ENCODE data around the gene RNF220. TPM values are rescaled to one million over a fixed set of nuclear protein-coding genes. Genes with fewer than 3 reads are reported as not detected.
A peak's percentile ranks its signal among the peaks of the same experiment; 100 is the strongest.

RNF220 gene
- total and polyA plus RNA-seq, 9 of the 15 experiments (the other 6 are each of a cell fraction or from before 2014, with no cell fraction given): 5.1 to 117 (median 66.9) TPM

- TF ChIP-seq L3MBTL2 (IDR thresholded peaks at IDR 0.05): peak; percentile 61; the same call in 1 of the 2 replicates
- TF ChIP-seq, protein P1, sequence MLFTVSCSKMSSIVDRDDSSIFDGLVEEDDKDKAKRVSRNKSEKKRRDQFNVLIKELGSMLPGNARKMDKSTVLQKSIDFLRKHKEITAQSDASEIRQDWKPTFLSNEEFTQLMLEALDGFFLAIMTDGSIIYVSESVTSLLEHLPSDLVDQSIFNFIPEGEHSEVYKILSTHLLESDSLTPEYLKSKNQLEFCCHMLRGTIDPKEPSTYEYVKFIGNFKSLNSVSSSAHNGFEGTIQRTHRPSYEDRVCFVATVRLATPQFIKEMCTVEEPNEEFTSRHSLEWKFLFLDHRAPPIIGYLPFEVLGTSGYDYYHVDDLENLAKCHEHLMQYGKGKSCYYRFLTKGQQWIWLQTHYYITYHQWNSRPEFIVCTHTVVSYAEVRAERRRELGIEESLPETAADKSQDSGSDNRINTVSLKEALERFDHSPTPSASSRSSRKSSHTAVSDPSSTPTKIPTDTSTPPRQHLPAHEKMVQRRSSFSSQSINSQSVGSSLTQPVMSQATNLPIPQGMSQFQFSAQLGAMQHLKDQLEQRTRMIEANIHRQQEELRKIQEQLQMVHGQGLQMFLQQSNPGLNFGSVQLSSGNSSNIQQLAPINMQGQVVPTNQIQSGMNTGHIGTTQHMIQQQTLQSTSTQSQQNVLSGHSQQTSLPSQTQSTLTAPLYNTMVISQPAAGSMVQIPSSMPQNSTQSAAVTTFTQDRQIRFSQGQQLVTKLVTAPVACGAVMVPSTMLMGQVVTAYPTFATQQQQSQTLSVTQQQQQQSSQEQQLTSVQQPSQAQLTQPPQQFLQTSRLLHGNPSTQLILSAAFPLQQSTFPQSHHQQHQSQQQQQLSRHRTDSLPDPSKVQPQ (CRISPR knock-in tag; IDR thresholded peaks at IDR 0.05; ENCODE audit: borderline replicate concordance): no peak
- TF ChIP-seq COPS2 (conservative IDR thresholded peaks at IDR 0.05): no peak
- peak; percentile 79 for TF ChIP-seq POLR2B (IDR thresholded peaks at IDR 0.05; ENCODE audit: low read depth, partially characterized antibody)
- TF ChIP-seq HDAC3 (IDR thresholded peaks at IDR 0.05; ENCODE audit: borderline replicate concordance, partially characterized antibody): no peak
- no peak for TF ChIP-seq ADNP (tag; IDR thresholded peaks at IDR 0.05)
- no peak for TF ChIP-seq ZC3H11A (IDR thresholded peaks at IDR 0.05; ENCODE audit: low read depth, low read length)
- TF ChIP-seq SMAD1 (IDR thresholded peaks at IDR 0.05; ENCODE audit: low read depth, low read length, partially characterized antibody): no peak
- no peak for TF ChIP-seq MCM5 (IDR thresholded peaks at IDR 0.05; ENCODE audit: low read depth)
- TF ChIP-seq SREBF1 (IDR thresholded peaks at IDR 0.05; ENCODE audit: borderline replicate concordance, low read depth, low read length): peak; percentile 82; the same call in 1 of the 2 replicates
- no peak for TF ChIP-seq ZNF57 (CRISPR knock-in tag; IDR thresholded peaks at IDR 0.05)
- peak; percentile 34 to 37 for TF ChIP-seq E2F6 (IDR thresholded peaks at IDR 0.05; ENCODE audit: borderline replicate concordance in 1 of 2, extremely low read depth in 1 of 2, insufficient read depth in 1 of 2, insufficient read length in 1 of 2, low read depth in 1 of 2, low read length in 1 of 2, poor library complexity in 1 of 2, severe bottlenecking in 1 of 2)
- no peak for TF ChIP-seq TCFL5 (CRISPR knock-in tag; conservative IDR thresholded peaks at IDR 0.05)
- TF ChIP-seq HCFC1 (IDR thresholded peaks at IDR 0.05; ENCODE audit: low read depth, low read length): peak; percentile 57
- TF ChIP-seq, protein P2, sequence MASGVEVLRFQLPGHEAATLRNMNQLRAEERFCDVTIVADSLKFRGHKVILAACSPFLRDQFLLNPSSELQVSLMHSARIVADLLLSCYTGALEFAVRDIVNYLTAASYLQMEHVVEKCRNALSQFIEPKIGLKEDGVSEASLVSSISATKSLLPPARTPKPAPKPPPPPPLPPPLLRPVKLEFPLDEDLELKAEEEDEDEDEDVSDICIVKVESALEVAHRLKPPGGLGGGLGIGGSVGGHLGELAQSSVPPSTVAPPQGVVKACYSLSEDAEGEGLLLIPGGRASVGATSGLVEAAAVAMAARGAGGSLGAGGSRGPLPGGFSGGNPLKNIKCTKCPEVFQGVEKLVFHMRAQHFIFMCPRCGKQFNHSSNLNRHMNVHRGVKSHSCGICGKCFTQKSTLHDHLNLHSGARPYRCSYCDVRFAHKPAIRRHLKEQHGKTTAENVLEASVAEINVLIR (CRISPR knock-in tag; IDR thresholded peaks at IDR 0.05): no peak; the same call in none of the 2 replicates
- TF ChIP-seq HDAC2 (IDR thresholded peaks at IDR 0.05): no peak
- no peak for TF ChIP-seq HLTF (IDR thresholded peaks at IDR 0.05)
- peak; percentile 13; the same call in 1 of the 2 replicates for TF ChIP-seq DIDO1 (tag; IDR thresholded peaks at IDR 0.05; ENCODE audit: low read depth)
- no peak for TF ChIP-seq MCM2 (IDR thresholded peaks at IDR 0.05; ENCODE audit: low read depth)
- no peak for TF ChIP-seq CHCHD3 (CRISPR knock-in tag; IDR thresholded peaks at IDR 0.05)
- TF ChIP-seq ZNF143 (CRISPR knock-in tag; IDR thresholded peaks at IDR 0.05): no peak
- peak; percentile 58 for TF ChIP-seq EHMT2 (IDR thresholded peaks at IDR 0.05)
- no peak; the same call in 1 of the 2 replicates for TF ChIP-seq ARID1B (IDR thresholded peaks at IDR 0.05)
Measured at GRCh38 chr1:44674113-44675000, 269.3 kb downstream of the RNF220 start, which contains the start of the genes ARMH1 and TMEM53 (continued).

Measured in K562 (cell line).